Measurements from ENCODE around the gene DGKA. TPM values are rescaled to one million over a fixed set of nuclear protein-coding genes. Genes with fewer than 3 reads are reported as not detected.

Gene DGKA
- total RNA-seq, 1 experiment from 2014 or later, result 58.3 TPM

GRCh38 chr12:55991110-55991509, 60.1 kb downstream of the DGKA start:
- Histone ChIP-seq H3K9me3 (ENCODE audit: control insufficient read depth in 1 of 2, insufficient read depth in 1 of 2, low read depth in 1 of 2, low read length in 2 of 2) (no peaks in the 10 kb centered on the region), H3K9me2 (ENCODE audit: insufficient read depth) (no peaks in the 10 kb centered on the region), H3K79me2 (ENCODE audit: insufficient read depth, low read length) (no peaks in the 10 kb centered on the region), H3K9ac (ENCODE audit: low read length) (no peak overlapping the region), H3K36me3 (ENCODE audit: control insufficient read depth in 1 of 2, insufficient read depth in 2 of 2, low read length in 2 of 2) (peaks cover 13 to 35% of the 10 kb centered on the region in 2 experiments; a peak in 3 of 4 replicates), H3K4me1 (ENCODE audit: control insufficient read depth in 1 of 2, insufficient read depth in 2 of 2, low read length in 2 of 2) (peaks cover 0 to 3% of the 10 kb centered on the region in 2 experiments; a peak in 3 of 4 replicates), H3K27me3 (ENCODE audit: insufficient read depth, low read length) (no peaks in the 10 kb centered on the region), H3K4me3 (replicated peaks in 1 of 2; ENCODE audit: low read depth in 1 of 2, low read length in 2 of 2) (no peak overlapping the region), H3K27ac (ENCODE audit: low read depth, low read length) (no peak overlapping the region), H2AFZ (ENCODE audit: low read depth, low read length, poor library complexity, severe bottlenecking) (no peak overlapping the region), H4K20me1 (ENCODE audit: insufficient read depth) (no peaks in the 10 kb centered on the region), H3K4me2 (ENCODE audit: low read length) (no peak overlapping the region)
- ChIA-PET RAD21 (ENCODE audit: low non-redundant PET in 1 of 2, low total read pairs in 2 of 2, uncharacterized antibody in 2 of 2, unreplicated experiment in 2 of 2) (interaction anchor here in 1 of 2 experiments (0.7 kb wide), 1 partner anchor 1843 kb away, joined by 3 read pairs; no protein-coding TSS in a partner anchor), CTCF (no interaction called here), POLR2A (interaction anchor here (0.7 kb wide), 1 partner anchor 120 kb away, joined by 3 read pairs; no protein-coding TSS in a partner anchor)
- no TSS peak for BruUV-seq (replicated peaks)
- no peak for DNase-seq (ENCODE audit: low read depth, low spot score)
- intact Hi-C loops (cut with micrococcal nuclease), result no loop called here
- TF ChIP-seq POLR2AphosphoS5 (IDR thresholded peaks at IDR 0.05; ENCODE audit: low read depth, low read length), result no peak
- TF ChIP-seq SP1 (IDR thresholded peaks at IDR 0.05; ENCODE audit: low read depth), result no peak
- TF ChIP-seq ELF1 (IDR thresholded peaks at IDR 0.05; ENCODE audit: borderline replicate concordance, low read depth), result no peak
- TF ChIP-seq, protein P1, sequence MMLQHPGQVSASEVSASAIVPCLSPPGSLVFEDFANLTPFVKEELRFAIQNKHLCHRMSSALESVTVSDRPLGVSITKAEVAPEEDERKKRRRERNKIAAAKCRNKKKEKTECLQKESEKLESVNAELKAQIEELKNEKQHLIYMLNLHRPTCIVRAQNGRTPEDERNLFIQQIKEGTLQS (IDR thresholded peaks at IDR 0.05), result no peak
- no peak for TF ChIP-seq SIN3A (IDR thresholded peaks at IDR 0.05; ENCODE audit: low read depth)
- no peak for ATAC-seq

GRCh38 chr12:55993230-55993853, 62.4 kb downstream of the DGKA start:
- Histone ChIP-seq H3K79me2 (ENCODE audit: insufficient read depth, low read length) (no peaks in the 10 kb centered on the region), H2AFZ (ENCODE audit: low read depth, low read length, poor library complexity, severe bottlenecking) (no peak overlapping the region), H3K36me3 (ENCODE audit: control insufficient read depth in 1 of 2, insufficient read depth in 2 of 2, low read length in 2 of 2) (peaks cover 13 to 32% of the 10 kb centered on the region in 2 experiments; a peak in 3 of 4 replicates), H3K9me3 (ENCODE audit: control insufficient read depth in 1 of 2, insufficient read depth in 1 of 2, low read depth in 1 of 2, low read length in 2 of 2) (no peaks in the 10 kb centered on the region), H3K4me1 (ENCODE audit: control insufficient read depth in 1 of 2, insufficient read depth in 2 of 2, low read length in 2 of 2) (peaks cover 8 to 15% of the 10 kb centered on the region in 2 experiments; a peak in 3 of 4 replicates), H3K4me3 (replicated peaks in 1 of 2; ENCODE audit: low read depth in 1 of 2, low read length in 2 of 2) (no peak overlapping the region), H4K20me1 (ENCODE audit: insufficient read depth) (no peaks in the 10 kb centered on the region), H3K27ac (ENCODE audit: low read depth, low read length) (no peak overlapping the region), H3K27me3 (ENCODE audit: insufficient read depth, low read length) (no peaks in the 10 kb centered on the region), H3K9me2 (ENCODE audit: insufficient read depth) (no peaks in the 10 kb centered on the region), H3K4me2 (ENCODE audit: low read length) (no peak overlapping the region), H3K9ac (ENCODE audit: low read length) (no peak overlapping the region)
- RAD21 ChIA-PET (ENCODE audit: low non-redundant PET in 1 of 2, low total read pairs in 2 of 2, uncharacterized antibody in 2 of 2, unreplicated experiment in 2 of 2), result interaction anchor here in 1 of 2 experiments (0.6 kb wide), 1 partner anchor 13 kb away, joined by 7 read pairs; no protein-coding TSS in a partner anchor
- POLR2A ChIA-PET, result no interaction called here
- BruUV-seq (replicated peaks), result TSS peak; percentile 7
- DNase-seq (ENCODE audit: low read depth, low spot score) (no peak), ATAC-seq (no peak)
- intact Hi-C loops (cut with micrococcal nuclease), result no loop called here
- CTCF ChIA-PET, result interaction anchor here (1.2 kb wide), 2 partner anchors 36 to 256 kb away, joined by 3 to 4 read pairs; no protein-coding TSS in a partner anchor
- TF ChIP-seq ELF1 (IDR thresholded peaks at IDR 0.05; ENCODE audit: borderline replicate concordance, low read depth), result no peak
- TF ChIP-seq ZBTB33 (IDR thresholded peaks at IDR 0.05; ENCODE audit: extremely low read depth, insufficient replicate concordance, low read length), result no peak
- no peak for TF ChIP-seq CTCF (IDR thresholded peaks at IDR 0.05 in 2 of 3, conservative IDR thresholded peaks at IDR 0.05 in 1 of 3; ENCODE audit: borderline replicate concordance in 1 of 3, insufficient read depth in 1 of 3, low read depth in 2 of 3, low read length in 2 of 3)
- TF ChIP-seq ZNF274 (IDR thresholded peaks at IDR 0.05; ENCODE audit: low read depth, low read length), result no peak
- no peak for TF ChIP-seq SIN3A (IDR thresholded peaks at IDR 0.05; ENCODE audit: low read depth)
- TF ChIP-seq POLR2AphosphoS5 (IDR thresholded peaks at IDR 0.05; ENCODE audit: low read depth, low read length), result no peak
- TF ChIP-seq, protein P1 (IDR thresholded peaks at IDR 0.05), result no peak
- no peak for TF ChIP-seq RAD21 (IDR thresholded peaks at IDR 0.05; ENCODE audit: low read depth)
- TF ChIP-seq JUND (IDR thresholded peaks at IDR 0.05), result no peak
- TF ChIP-seq, protein P2, sequence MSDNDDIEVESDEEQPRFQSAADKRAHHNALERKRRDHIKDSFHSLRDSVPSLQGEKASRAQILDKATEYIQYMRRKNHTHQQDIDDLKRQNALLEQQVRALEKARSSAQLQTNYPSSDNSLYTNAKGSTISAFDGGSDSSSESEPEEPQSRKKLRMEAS (IDR thresholded peaks at IDR 0.05), result no peak
- no peak for TF ChIP-seq EGR1 (IDR thresholded peaks at IDR 0.05; ENCODE audit: low read depth)
- TF ChIP-seq CEBPB (IDR thresholded peaks at IDR 0.05; ENCODE audit: low read depth), result no peak
